BLaER1 (cell line): Measurements from ENCODE around the gene ZNF629.

Source experiments
- H3K27ac ChIP-seq: shearing (Covaris generic); formaldehyde crosslinking; 2 replicates; pipeline ENCODE4 v1.8.1; 2022
- H3K27me3 ChIP-seq: shearing (Covaris generic); formaldehyde crosslinking; 2 replicates; pipeline ENCODE4 v1.8.1; 2022
- H3K36me3 ChIP-seq: shearing (Covaris generic); formaldehyde crosslinking; 2 replicates; pipeline ENCODE4 v1.8.1; 2022
- H3K4me1 ChIP-seq: shearing (Covaris generic); formaldehyde crosslinking; 2 replicates; pipeline ENCODE4 v1.8.1; 2022
- H3K4me2 ChIP-seq: shearing (Covaris generic); formaldehyde crosslinking; 2 replicates; pipeline ENCODE4 v1.8.1; 2022
- H3K4me3 ChIP-seq: shearing (Covaris generic); formaldehyde crosslinking; 2 replicates; pipeline ENCODE4 v1.8.1; 2022
- H3K9ac ChIP-seq: shearing (Covaris generic); formaldehyde crosslinking; 2 replicates; pipeline ENCODE4 v1.8.1; 2022
- H3K9me3 ChIP-seq: shearing (Covaris generic); formaldehyde crosslinking; 2 replicates; pipeline ENCODE4 v1.8.1; 2022
- H4K20me1 ChIP-seq: shearing (Covaris generic); formaldehyde crosslinking; 2 replicates; pipeline ENCODE4 v1.8.1; 2022
- Cebpa-rat ChIP-seq: shearing (Covaris generic); IDR thresholded peaks from 2 replicates; pipeline ENCODE4 v1.8.1; 2022

Gene ZNF629

GRCh38 chr16:30760577-30761426 lies 26.2 kb downstream of the ZNF629 start:
- no peak for TF ChIP-seq Cebpa-rat
- Histone ChIP-seq H3K27me3 (no peaks in the 10 kb centered on the region), H4K20me1 (peaks cover 35% of the 10 kb centered on the region), H3K9me3 (no peaks in the 10 kb centered on the region), H3K27ac (peak overlapping the region; percentile 46; the same call in 1 of the 2 replicates), H3K4me2 (peak overlapping the region; percentile 94), H3K4me1 (peaks cover 50% of the 10 kb centered on the region), H3K36me3 (peaks cover 66% of the 10 kb centered on the region), H3K4me3 (peak overlapping the region; percentile 88), H3K9ac (peak overlapping the region; percentile 86)

GRCh38 chr16:30760001-30760559 lies 26.9 kb downstream of the ZNF629 start:
- H4K20me1 ChIP-seq, result peaks cover 27% of the 10 kb centered on the region
- no peaks in the 10 kb centered on the region for H3K9me3 ChIP-seq
- H3K4me1 ChIP-seq, result peaks cover 50% of the 10 kb centered on the region
- no peak overlapping the region for H3K9ac ChIP-seq
- H3K4me3 ChIP-seq, result no peak overlapping the region
- no peak for TF ChIP-seq Cebpa-rat
- peak overlapping the region; percentile 94; the same call in 1 of the 2 replicates for H3K4me2 ChIP-seq
- peaks cover 65% of the 10 kb centered on the region for H3K36me3 ChIP-seq
- H3K27ac ChIP-seq, result no peak overlapping the region
- H3K27me3 ChIP-seq, result no peaks in the 10 kb centered on the region

GRCh38 chr16:30758988-30759491 lies 28.0 kb downstream of the ZNF629 start:
- Histone ChIP-seq H3K4me3 (no peak overlapping the region), H3K9me3 (no peaks in the 10 kb centered on the region), H3K4me1 (peaks cover 46% of the 10 kb centered on the region), H4K20me1 (peaks cover 17% of the 10 kb centered on the region), H3K27ac (peak overlapping the region; percentile 63), H3K27me3 (no peaks in the 10 kb centered on the region), H3K4me2 (peak overlapping the region; percentile 51), H3K36me3 (peaks cover 65% of the 10 kb centered on the region), H3K9ac (peak overlapping the region; percentile 42)
- no peak for TF ChIP-seq Cebpa-rat

- H3K4me1 ChIP-seq, result peaks cover 31% of the 10 kb centered on the region
- peaks cover 70% of the 10 kb centered on the region for H3K36me3 ChIP-seq
- no peak overlapping the region for H3K4me3 ChIP-seq
- no peaks in the 10 kb centered on the region for H4K20me1 ChIP-seq
- no peak overlapping the region for H3K4me2 ChIP-seq
- H3K27ac ChIP-seq, result no peak overlapping the region
- no peak for TF ChIP-seq Cebpa-rat
- no peaks in the 10 kb centered on the region for H3K9me3 ChIP-seq
- no peak overlapping the region for H3K9ac ChIP-seq
- no peaks in the 10 kb centered on the region for H3K27me3 ChIP-seq
Measured at GRCh38 chr16:30757316-30757715, 29.7 kb downstream of the ZNF629 start.

- peaks cover 76% of the 10 kb centered on the region for H3K36me3 ChIP-seq
- no peak overlapping the region for H3K9ac ChIP-seq
- H3K4me2 ChIP-seq, result no peak overlapping the region
- no peaks in the 10 kb centered on the region for H4K20me1 ChIP-seq
- H3K9me3 ChIP-seq, result no peaks in the 10 kb centered on the region
- no peaks in the 10 kb centered on the region for H3K27me3 ChIP-seq
- TF ChIP-seq Cebpa-rat, result no peak
- no peak overlapping the region for H3K4me3 ChIP-seq
- H3K27ac ChIP-seq, result no peak overlapping the region
- H3K4me1 ChIP-seq, result peaks cover 31% of the 10 kb centered on the region
Measured at GRCh38 chr16:30756781-30757100, 30.3 kb downstream of the ZNF629 start.

GRCh38 chr16:30755955-30756780 lies 30.8 kb downstream of the ZNF629 start:
- TF ChIP-seq Cebpa-rat, result no peak
- no peaks in the 10 kb centered on the region for H3K27me3 ChIP-seq
- H3K4me1 ChIP-seq, result peaks cover 29% of the 10 kb centered on the region
- H3K9ac ChIP-seq, result no peak overlapping the region
- no peaks in the 10 kb centered on the region for H3K9me3 ChIP-seq
- no peak overlapping the region for H3K4me3 ChIP-seq
- no peak overlapping the region for H3K27ac ChIP-seq
- peaks cover 82% of the 10 kb centered on the region for H3K36me3 ChIP-seq
- no peak overlapping the region for H3K4me2 ChIP-seq
- no peaks in the 10 kb centered on the region for H4K20me1 ChIP-seq

- no peak overlapping the region for H3K27ac ChIP-seq
- peaks cover 82% of the 10 kb centered on the region for H3K36me3 ChIP-seq
- no peak overlapping the region for H3K4me3 ChIP-seq
- H3K27me3 ChIP-seq, result no peaks in the 10 kb centered on the region
- peaks cover 7% of the 10 kb centered on the region; the same call in 1 of the 2 replicates for H4K20me1 ChIP-seq
- H3K9me3 ChIP-seq, result no peaks in the 10 kb centered on the region
- no peak overlapping the region for H3K4me2 ChIP-seq
- H3K9ac ChIP-seq, result no peak overlapping the region
- no peak for TF ChIP-seq Cebpa-rat
- peaks cover 15% of the 10 kb centered on the region for H3K4me1 ChIP-seq
Measured at GRCh38 chr16:30753596-30753995, 33.4 kb downstream of the ZNF629 start.

GRCh38 chr16:30750876-30751465 lies 36.0 kb downstream of the ZNF629 start:
- H4K20me1 ChIP-seq, result peaks cover 7% of the 10 kb centered on the region; the same call in 1 of the 2 replicates
- no peak overlapping the region for H3K27ac ChIP-seq
- no peak for TF ChIP-seq Cebpa-rat
- H3K27me3 ChIP-seq, result no peaks in the 10 kb centered on the region
- H3K4me1 ChIP-seq, result peaks cover 17% of the 10 kb centered on the region
- H3K9me3 ChIP-seq, result no peaks in the 10 kb centered on the region
- no peak overlapping the region for H3K9ac ChIP-seq
- no peak overlapping the region for H3K4me2 ChIP-seq
- H3K36me3 ChIP-seq, result peaks cover 57% of the 10 kb centered on the region
- H3K4me3 ChIP-seq, result no peak overlapping the region

- peaks cover 55% of the 10 kb centered on the region for H3K36me3 ChIP-seq
- no peaks in the 10 kb centered on the region for H3K27me3 ChIP-seq
- no peaks in the 10 kb centered on the region for H3K9me3 ChIP-seq
- H4K20me1 ChIP-seq, result peaks cover 7% of the 10 kb centered on the region; the same call in 1 of the 2 replicates
- peaks cover 17% of the 10 kb centered on the region for H3K4me1 ChIP-seq
- no peak overlapping the region for H3K4me2 ChIP-seq
- no peak overlapping the region for H3K4me3 ChIP-seq
- no peak overlapping the region for H3K27ac ChIP-seq
- H3K9ac ChIP-seq, result no peak overlapping the region
- TF ChIP-seq Cebpa-rat, result no peak
Measured at GRCh38 chr16:30750201-30750600, 36.8 kb downstream of the ZNF629 start.
